HL-60/S4 treated with phorbol 12-myristate 13-acetate at 8.2 ng/mL for 4 days and 3 days (cell line): ENCODE data around the gene LCP2.

ENCODE experiments used
- in situ Hi-C: fragments of 300-500 bp; cut with MboI; formaldehyde crosslinking; loops from 2 replicates; pipeline ENCODE4 v1.15.0; 2022; ENCODE audit warnings: low sequenced_read_pairs

The LCP2 gene

GRCh38 chr5:170296935-170297588, 515 bp downstream of the LCP2 start:
- in situ Hi-C loops = no loop called here

- in situ Hi-C loops = no loop called here
Measured at GRCh38 chr5:170296036-170296934, 1.3 kb downstream of the LCP2 start.

GRCh38 chr5:170294556-170294955, 3.0 kb downstream of the LCP2 start:
- in situ Hi-C loops = no loop called here

GRCh38 chr5:170294057-170294456, 3.5 kb downstream of the LCP2 start:
- in situ Hi-C loops = no loop called here

GRCh38 chr5:170293273-170293672, 4.3 kb downstream of the LCP2 start:
- in situ Hi-C loops = no loop called here

GRCh38 chr5:170292179-170293104, 5.1 kb downstream of the LCP2 start:
- in situ Hi-C loops = no loop called here

- in situ Hi-C loops = no loop called here
Measured at GRCh38 chr5:170290498-170290897, 7.1 kb downstream of the LCP2 start.

GRCh38 chr5:170289764-170290163, 7.8 kb downstream of the LCP2 start:
- in situ Hi-C loops = no loop called here

GRCh38 chr5:170289121-170289520, 8.5 kb downstream of the LCP2 start:
- in situ Hi-C loops = no loop called here

GRCh38 chr5:170288551-170288950, 9.0 kb downstream of the LCP2 start:
- in situ Hi-C loops = no loop called here

GRCh38 chr5:170288151-170288550, 9.4 kb downstream of the LCP2 start:
- in situ Hi-C loops = no loop called here

- in situ Hi-C loops = no loop called here
Measured at GRCh38 chr5:170287532-170287931, 10.0 kb downstream of the LCP2 start.

GRCh38 chr5:170286386-170286925, 11.1 kb downstream of the LCP2 start:
- in situ Hi-C loops = no loop called here

- in situ Hi-C loops = no loop called here
Measured at GRCh38 chr5:170285181-170285580, 12.4 kb downstream of the LCP2 start.

GRCh38 chr5:170284231-170284630, 13.3 kb downstream of the LCP2 start:
- in situ Hi-C loops = no loop called here

GRCh38 chr5:170283296-170283695, 14.3 kb downstream of the LCP2 start:
- in situ Hi-C loops = no loop called here

GRCh38 chr5:170280011-170280493, 17.5 kb downstream of the LCP2 start:
- in situ Hi-C loops = no loop called here

GRCh38 chr5:170279459-170279817, 18.1 kb downstream of the LCP2 start:
- in situ Hi-C loops = no loop called here

- in situ Hi-C loops = no loop called here
Measured at GRCh38 chr5:170278611-170279458, 18.7 kb downstream of the LCP2 start.

GRCh38 chr5:170277867-170278281, 19.7 kb downstream of the LCP2 start:
- in situ Hi-C loops = no loop called here
